SK-N-MC (cell line): ENCODE measurements around the gene LSAMP.

Experiments used
- FOXP2 ChIP-seq: optimal IDR thresholded peaks from 2 replicates; pipeline ENCODE3; 2011; ENCODE audit warnings: mild to moderate bottlenecking, moderate library complexity; ENCODE audit not compliant: insufficient read depth; ENCODE audit errors: extremely low read length, control extremely low read depth
- POLR2AphosphoS5 ChIP-seq: IDR thresholded peaks from 2 replicates; pipeline ENCODE4 v1.6.1; 2012; ENCODE audit warnings: mild to moderate bottlenecking, low read depth, low read length, borderline replicate concordance

GRCh38 chr3:116020495-116020894 is 424.8 kb downstream of the LSAMP start:
- no peak for TF ChIP-seq FOXP2
- TF ChIP-seq POLR2AphosphoS5 = no peak
